Body of pancreas (tissue), 4 donors: ENCODE data around the gene CCDC78.

Experiments used
- POLR2A ChIP-seq, 3 donors: fragments of 450-650 bp; IDR thresholded peaks; one replicate each; pipeline ENCODE4 v1.6.1; 2016; ENCODE audit warnings: antibody characterized with exemption in 3 of 3, mild to moderate bottlenecking in 2 of 3
- TF ChIP-seq, protein P1 (sequence below), 7 experiments: fragments of 450-650 bp in 4 of 7; fragments of 200-600 bp in 3 of 7; sonication (generic) in 3 of 7; IDR thresholded peaks; one replicate each; pipeline ENCODE4 v1.5.1; 2016 to 2019; ENCODE audit warnings: antibody characterized with exemption in 7 of 7

DNA sequence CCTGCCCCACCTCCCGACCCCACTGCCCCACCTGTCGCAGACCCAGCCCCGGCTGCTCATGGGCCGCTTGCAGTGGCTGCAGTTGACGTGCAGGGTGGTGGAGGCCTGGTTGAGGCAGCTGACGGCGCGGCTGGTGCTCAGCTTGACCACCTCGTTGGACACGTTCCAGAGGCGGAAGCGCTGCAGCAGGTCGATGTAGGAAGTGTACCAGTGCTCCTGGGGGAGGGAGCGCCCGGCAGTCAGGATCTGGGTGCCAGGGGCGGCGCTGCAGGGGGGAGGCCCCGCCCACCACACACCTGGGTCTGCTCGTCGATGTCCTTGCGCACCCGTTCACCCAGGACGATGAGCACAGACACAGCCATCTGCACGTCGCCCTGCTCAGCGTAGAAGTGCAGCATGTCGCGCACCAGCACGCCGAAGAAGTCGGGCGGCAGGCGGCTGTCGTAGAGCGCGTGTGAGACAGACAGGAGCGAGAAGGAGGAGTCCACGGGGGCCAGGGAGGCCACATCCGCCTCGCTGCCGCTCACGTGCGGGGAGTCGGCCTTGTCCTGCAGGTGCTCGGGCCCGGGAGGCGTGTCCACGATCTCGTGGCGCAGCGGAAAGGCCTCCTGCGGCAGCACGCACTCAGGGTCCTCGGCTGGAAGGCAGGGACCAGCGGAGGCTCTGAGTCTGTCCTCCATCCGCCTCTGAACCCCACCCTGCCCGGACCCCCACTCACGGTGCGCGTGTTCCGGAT is 41.1 kb downstream of the CCDC78 start:
- TF ChIP-seq, protein P1, sequence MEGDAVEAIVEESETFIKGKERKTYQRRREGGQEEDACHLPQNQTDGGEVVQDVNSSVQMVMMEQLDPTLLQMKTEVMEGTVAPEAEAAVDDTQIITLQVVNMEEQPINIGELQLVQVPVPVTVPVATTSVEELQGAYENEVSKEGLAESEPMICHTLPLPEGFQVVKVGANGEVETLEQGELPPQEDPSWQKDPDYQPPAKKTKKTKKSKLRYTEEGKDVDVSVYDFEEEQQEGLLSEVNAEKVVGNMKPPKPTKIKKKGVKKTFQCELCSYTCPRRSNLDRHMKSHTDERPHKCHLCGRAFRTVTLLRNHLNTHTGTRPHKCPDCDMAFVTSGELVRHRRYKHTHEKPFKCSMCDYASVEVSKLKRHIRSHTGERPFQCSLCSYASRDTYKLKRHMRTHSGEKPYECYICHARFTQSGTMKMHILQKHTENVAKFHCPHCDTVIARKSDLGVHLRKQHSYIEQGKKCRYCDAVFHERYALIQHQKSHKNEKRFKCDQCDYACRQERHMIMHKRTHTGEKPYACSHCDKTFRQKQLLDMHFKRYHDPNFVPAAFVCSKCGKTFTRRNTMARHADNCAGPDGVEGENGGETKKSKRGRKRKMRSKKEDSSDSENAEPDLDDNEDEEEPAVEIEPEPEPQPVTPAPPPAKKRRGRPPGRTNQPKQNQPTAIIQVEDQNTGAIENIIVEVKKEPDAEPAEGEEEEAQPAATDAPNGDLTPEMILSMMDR (IDR thresholded peaks at IDR 0.05), result no peak
- no peak for TF ChIP-seq POLR2A (IDR thresholded peaks at IDR 0.05)
